ENCODE measurements around the gene PRKG1. TPM values are rescaled to one million over a fixed set of nuclear protein-coding genes. Genes with fewer than 3 reads are reported as not detected.

The PRKG1 gene
- total and polyA plus RNA-seq, 2 experiments from 2014 or later, result 18.2 to 21.1 TPM

DNA sequence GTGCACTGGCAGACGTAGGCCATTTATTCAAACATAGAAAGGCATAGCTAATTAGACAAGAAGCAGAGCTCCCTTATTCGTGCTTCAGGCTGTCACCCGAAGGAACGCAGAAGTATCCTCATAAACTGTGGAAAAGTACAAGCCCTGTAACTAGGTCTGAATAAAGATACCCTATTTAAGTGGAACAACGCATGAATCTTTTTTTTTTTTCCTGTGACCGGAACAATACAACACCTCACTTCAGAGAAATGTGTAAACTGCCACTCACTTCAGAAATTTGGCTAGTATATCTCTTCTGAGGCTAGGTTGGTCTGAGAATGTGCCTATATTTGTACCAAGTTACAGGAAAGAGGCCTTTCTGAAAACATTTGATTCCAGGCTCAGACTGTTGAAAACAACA lies 633.1 kb downstream of the PRKG1 start (continued):
- TF ChIP-seq, protein P1, sequence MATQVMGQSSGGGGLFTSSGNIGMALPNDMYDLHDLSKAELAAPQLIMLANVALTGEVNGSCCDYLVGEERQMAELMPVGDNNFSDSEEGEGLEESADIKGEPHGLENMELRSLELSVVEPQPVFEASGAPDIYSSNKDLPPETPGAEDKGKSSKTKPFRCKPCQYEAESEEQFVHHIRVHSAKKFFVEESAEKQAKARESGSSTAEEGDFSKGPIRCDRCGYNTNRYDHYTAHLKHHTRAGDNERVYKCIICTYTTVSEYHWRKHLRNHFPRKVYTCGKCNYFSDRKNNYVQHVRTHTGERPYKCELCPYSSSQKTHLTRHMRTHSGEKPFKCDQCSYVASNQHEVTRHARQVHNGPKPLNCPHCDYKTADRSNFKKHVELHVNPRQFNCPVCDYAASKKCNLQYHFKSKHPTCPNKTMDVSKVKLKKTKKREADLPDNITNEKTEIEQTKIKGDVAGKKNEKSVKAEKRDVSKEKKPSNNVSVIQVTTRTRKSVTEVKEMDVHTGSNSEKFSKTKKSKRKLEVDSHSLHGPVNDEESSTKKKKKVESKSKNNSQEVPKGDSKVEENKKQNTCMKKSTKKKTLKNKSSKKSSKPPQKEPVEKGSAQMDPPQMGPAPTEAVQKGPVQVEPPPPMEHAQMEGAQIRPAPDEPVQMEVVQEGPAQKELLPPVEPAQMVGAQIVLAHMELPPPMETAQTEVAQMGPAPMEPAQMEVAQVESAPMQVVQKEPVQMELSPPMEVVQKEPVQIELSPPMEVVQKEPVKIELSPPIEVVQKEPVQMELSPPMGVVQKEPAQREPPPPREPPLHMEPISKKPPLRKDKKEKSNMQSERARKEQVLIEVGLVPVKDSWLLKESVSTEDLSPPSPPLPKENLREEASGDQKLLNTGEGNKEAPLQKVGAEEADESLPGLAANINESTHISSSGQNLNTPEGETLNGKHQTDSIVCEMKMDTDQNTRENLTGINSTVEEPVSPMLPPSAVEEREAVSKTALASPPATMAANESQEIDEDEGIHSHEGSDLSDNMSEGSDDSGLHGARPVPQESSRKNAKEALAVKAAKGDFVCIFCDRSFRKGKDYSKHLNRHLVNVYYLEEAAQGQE (IDR thresholded peaks at IDR 0.05; ENCODE audit: unreplicated experiment), result no peak
- TF ChIP-seq CREB1 (CRISPR knock-in tag; IDR thresholded peaks at IDR 0.05; ENCODE audit: low read depth) (no peak), EZH2phosphoT487 (IDR thresholded peaks at IDR 0.05; ENCODE audit: unreplicated experiment) (no peak), NANOG (IDR thresholded peaks at IDR 0.05; ENCODE audit: borderline replicate concordance) (no peak), EZH2 (IDR thresholded peaks at IDR 0.05; ENCODE audit: low read depth, unreplicated experiment) (no peak), STAT1 (IDR thresholded peaks at IDR 0.05; ENCODE audit: unreplicated experiment) (no peak), ZNF331 (CRISPR knock-in tag; IDR thresholded peaks at IDR 0.05; ENCODE audit: low read depth) (no peak)
- TF ChIP-seq, protein P2, sequence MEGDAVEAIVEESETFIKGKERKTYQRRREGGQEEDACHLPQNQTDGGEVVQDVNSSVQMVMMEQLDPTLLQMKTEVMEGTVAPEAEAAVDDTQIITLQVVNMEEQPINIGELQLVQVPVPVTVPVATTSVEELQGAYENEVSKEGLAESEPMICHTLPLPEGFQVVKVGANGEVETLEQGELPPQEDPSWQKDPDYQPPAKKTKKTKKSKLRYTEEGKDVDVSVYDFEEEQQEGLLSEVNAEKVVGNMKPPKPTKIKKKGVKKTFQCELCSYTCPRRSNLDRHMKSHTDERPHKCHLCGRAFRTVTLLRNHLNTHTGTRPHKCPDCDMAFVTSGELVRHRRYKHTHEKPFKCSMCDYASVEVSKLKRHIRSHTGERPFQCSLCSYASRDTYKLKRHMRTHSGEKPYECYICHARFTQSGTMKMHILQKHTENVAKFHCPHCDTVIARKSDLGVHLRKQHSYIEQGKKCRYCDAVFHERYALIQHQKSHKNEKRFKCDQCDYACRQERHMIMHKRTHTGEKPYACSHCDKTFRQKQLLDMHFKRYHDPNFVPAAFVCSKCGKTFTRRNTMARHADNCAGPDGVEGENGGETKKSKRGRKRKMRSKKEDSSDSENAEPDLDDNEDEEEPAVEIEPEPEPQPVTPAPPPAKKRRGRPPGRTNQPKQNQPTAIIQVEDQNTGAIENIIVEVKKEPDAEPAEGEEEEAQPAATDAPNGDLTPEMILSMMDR (conservative IDR thresholded peaks at IDR 0.05; ENCODE audit: low read depth in 2 of 2), result no peak
- TF ChIP-seq, protein P3, sequence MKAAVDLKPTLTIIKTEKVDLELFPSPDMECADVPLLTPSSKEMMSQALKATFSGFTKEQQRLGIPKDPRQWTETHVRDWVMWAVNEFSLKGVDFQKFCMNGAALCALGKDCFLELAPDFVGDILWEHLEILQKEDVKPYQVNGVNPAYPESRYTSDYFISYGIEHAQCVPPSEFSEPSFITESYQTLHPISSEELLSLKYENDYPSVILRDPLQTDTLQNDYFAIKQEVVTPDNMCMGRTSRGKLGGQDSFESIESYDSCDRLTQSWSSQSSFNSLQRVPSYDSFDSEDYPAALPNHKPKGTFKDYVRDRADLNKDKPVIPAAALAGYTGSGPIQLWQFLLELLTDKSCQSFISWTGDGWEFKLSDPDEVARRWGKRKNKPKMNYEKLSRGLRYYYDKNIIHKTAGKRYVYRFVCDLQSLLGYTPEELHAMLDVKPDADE (IDR thresholded peaks at IDR 0.05), result no peak

DNA sequence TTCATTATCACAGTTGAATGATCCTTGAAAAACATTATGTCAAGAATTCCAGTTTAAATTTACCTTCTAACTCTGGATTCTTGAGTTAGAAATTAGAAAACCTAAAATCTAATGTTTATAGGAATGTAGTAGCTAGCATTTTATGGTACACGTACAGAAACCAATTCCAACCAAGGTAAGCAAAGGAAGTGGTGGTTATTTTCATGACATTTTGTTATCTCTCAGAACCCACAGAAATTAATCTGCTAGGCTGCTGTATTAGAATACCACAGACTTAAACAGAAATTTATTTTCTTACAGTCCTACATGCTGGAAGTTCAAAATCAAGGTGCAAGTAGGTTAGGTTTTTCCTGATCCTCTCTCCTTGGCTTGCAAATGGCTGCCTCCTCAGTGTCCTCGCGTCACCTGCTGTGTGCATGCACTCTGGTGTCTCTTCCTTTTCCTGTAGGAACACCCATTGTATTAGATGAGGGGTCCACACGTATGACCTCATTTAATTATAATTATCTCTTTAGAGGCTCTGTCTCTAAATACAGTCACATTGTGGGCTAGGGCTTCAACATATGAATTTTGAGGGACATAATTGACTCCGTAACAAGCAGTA lies 633.6 kb downstream of the PRKG1 start:
- H3K27me3 ChIP-seq (ENCODE audit: insufficient read depth), result no peaks in the 10 kb centered on the region
- no peaks in the 10 kb centered on the region for H3F3A ChIP-seq (replicated peaks; ENCODE audit: low read depth)
- Mint-ChIP-seq H3K4me1 (peaks cover 17% of the 10 kb centered on the region), H3K27me3 (ENCODE audit: insufficient read depth, low read depth, poor library complexity) (no peaks in the 10 kb centered on the region), H3K27ac (no peak overlapping the region), H3K9me3 (no peaks in the 10 kb centered on the region), H3K4me3 (no peak overlapping the region), H3K36me3 (ENCODE audit: low read depth) (no peaks in the 10 kb centered on the region)
- H3K36me3 ChIP-seq (ENCODE audit: insufficient read depth), result no peaks in the 10 kb centered on the region
- H3K27ac ChIP-seq (ENCODE audit: low read depth), result no peak overlapping the region
- no peaks in the 10 kb centered on the region for H3K79me2 ChIP-seq (replicated peaks; ENCODE audit: insufficient read depth)
- H3K4me3 ChIP-seq, result no peak overlapping the region
- no peak overlapping the region for H2AFZ ChIP-seq
- H4K20me1 ChIP-seq (replicated peaks; ENCODE audit: insufficient read depth), result no peaks in the 10 kb centered on the region
- DNase-seq (ENCODE audit: low spot score) (no peak), ATAC-seq (no peak)
- peaks cover 8% of the 10 kb centered on the region for H3K4me1 ChIP-seq (ENCODE audit: insufficient read depth)
- H3K4me2 ChIP-seq, result no peak overlapping the region
- H3K9me2 ChIP-seq (ENCODE audit: insufficient read depth), result no peaks in the 10 kb centered on the region; the same call in 1 of the 2 replicates
- TF ChIP-seq JUNB (IDR thresholded peaks at IDR 0.05; ENCODE audit: unreplicated experiment), result no peak
- TF ChIP-seq POLR2AphosphoS5 (IDR thresholded peaks at IDR 0.05; ENCODE audit: low read depth), result no peak
- no peak for TF ChIP-seq STAT1 (IDR thresholded peaks at IDR 0.05; ENCODE audit: unreplicated experiment)
- TF ChIP-seq, protein P1 (IDR thresholded peaks at IDR 0.05; ENCODE audit: unreplicated experiment), result no peak
- no peak for TF ChIP-seq EZH2 (IDR thresholded peaks at IDR 0.05; ENCODE audit: low read depth, unreplicated experiment)
- TF ChIP-seq EZH2phosphoT487 (IDR thresholded peaks at IDR 0.05; ENCODE audit: unreplicated experiment), result no peak

Data from GM23338 (cell line).